ENCODE measurements around the gene KPNA3. TPM values are rescaled to one million over a fixed set of nuclear protein-coding genes. Genes with fewer than 3 reads are reported as not detected.

KPNA3 gene
- polyA plus RNA-seq, 1 of the 3 experiments (the other 2 are of a cell fraction) = 11.3 TPM

- POLR2A ChIA-PET = no interaction called here
- Histone ChIP-seq H3F3A (replicated peaks; ENCODE audit: insufficient read depth) (no peaks in the 10 kb centered on the region), H3K79me2 (ENCODE audit: insufficient read depth) (no peaks in the 10 kb centered on the region), H2AFZ (ENCODE audit: low read depth) (no peak overlapping the region), H3K4me2 (no peak overlapping the region), H3K27me3 (ENCODE audit: insufficient read depth) (no peaks in the 10 kb centered on the region), H3K9me2 (no peaks in the 10 kb centered on the region), H3K27ac (ENCODE audit: low read depth in 2 of 2, low read length in 1 of 2) (no peak overlapping the region), H4K20me1 (ENCODE audit: insufficient read depth) (no peaks in the 10 kb centered on the region), H3K9me3 (no peaks in the 10 kb centered on the region), H3K4me1 (ENCODE audit: control insufficient read depth in 1 of 2, insufficient read depth in 2 of 2, low read depth in 1 of 2, low read length in 1 of 2) (no peaks in the 10 kb centered on the region), H3K4me3 (ENCODE audit: low read depth in 2 of 2, low read length in 1 of 2) (no peak overlapping the region), H3K9ac (no peak overlapping the region), H3K36me3 (replicated peaks in 1 of 2; ENCODE audit: control insufficient read depth in 1 of 2, insufficient read depth in 2 of 2, low read length in 1 of 2) (no peaks in the 10 kb centered on the region)
- TF ChIP-seq YY1 (IDR thresholded peaks at IDR 0.05; ENCODE audit: low read depth) (no peak), TEAD4 (IDR thresholded peaks at IDR 0.05; ENCODE audit: borderline replicate concordance, insufficient read depth) (no peak), SMC3 (IDR thresholded peaks at IDR 0.05; ENCODE audit: low read depth, low read length) (no peak), RXRA (IDR thresholded peaks at IDR 0.05; ENCODE audit: borderline replicate concordance, low read depth) (no peak), MXI1 (IDR thresholded peaks at IDR 0.05; ENCODE audit: low read depth, low read length) (no peak), TAF1 (IDR thresholded peaks at IDR 0.05; ENCODE audit: borderline replicate concordance, low read depth, low read length) (no peak)
- DNase-seq = no peak
- 42% methylated on average over 3 of the region's 3 CpGs for WGBS (ENCODE audit: low lambda C conversion rate)
- CTCF ChIA-PET = no interaction called here
Observed at GRCh38 chr13:49830721-49831120, 38.2 kb upstream of the KPNA3 start.

GRCh38 chr13:49829715-49830114, 37.2 kb upstream of the KPNA3 start:
- Histone ChIP-seq H3K36me3 (replicated peaks in 1 of 2; ENCODE audit: control insufficient read depth in 1 of 2, insufficient read depth in 2 of 2, low read length in 1 of 2) (no peaks in the 10 kb centered on the region), H3F3A (replicated peaks; ENCODE audit: insufficient read depth) (no peaks in the 10 kb centered on the region), H3K9me3 (no peaks in the 10 kb centered on the region), H3K9me2 (no peaks in the 10 kb centered on the region), H3K4me3 (ENCODE audit: low read depth in 2 of 2, low read length in 1 of 2) (no peak overlapping the region), H4K20me1 (ENCODE audit: insufficient read depth) (no peaks in the 10 kb centered on the region), H3K4me1 (ENCODE audit: control insufficient read depth in 1 of 2, insufficient read depth in 2 of 2, low read depth in 1 of 2, low read length in 1 of 2) (no peaks in the 10 kb centered on the region), H3K4me2 (no peak overlapping the region), H3K27me3 (ENCODE audit: insufficient read depth) (no peaks in the 10 kb centered on the region), H3K9ac (no peak overlapping the region), H3K27ac (ENCODE audit: low read depth in 2 of 2, low read length in 1 of 2) (no peak overlapping the region), H3K79me2 (ENCODE audit: insufficient read depth) (no peaks in the 10 kb centered on the region), H2AFZ (ENCODE audit: low read depth) (no peak overlapping the region)
- 80% methylated on average over 2 of the region's 2 CpGs for WGBS (ENCODE audit: low lambda C conversion rate)
- ChIA-PET CTCF (no interaction called here), POLR2A (no interaction called here)
- DNase-seq = no peak
- TF ChIP-seq TAF1 (IDR thresholded peaks at IDR 0.05; ENCODE audit: borderline replicate concordance, low read depth, low read length) (no peak), TCF12 (IDR thresholded peaks at IDR 0.05) (no peak), NRF1 (IDR thresholded peaks at IDR 0.05; ENCODE audit: low read depth, low read length) (no peak), USF2 (IDR thresholded peaks at IDR 0.05; ENCODE audit: borderline replicate concordance, low read depth, low read length) (no peak), EZH2phosphoT487 (IDR thresholded peaks at IDR 0.05; ENCODE audit: borderline replicate concordance, low read depth) (no peak), FOXJ3 (CRISPR knock-in tag; IDR thresholded peaks at IDR 0.05) (no peak), MAX (IDR thresholded peaks at IDR 0.05; ENCODE audit: low read depth) (no peak), SIN3A (IDR thresholded peaks at IDR 0.05; ENCODE audit: borderline replicate concordance, low read depth, low read length) (no peak), NFIC (IDR thresholded peaks at IDR 0.05; ENCODE audit: borderline replicate concordance) (no peak), USF1 (IDR thresholded peaks at IDR 0.05; ENCODE audit: borderline replicate concordance, low read depth) (no peak)

Measured in SK-N-SH (cell line).